GM21360 (cell line): Measurements from ENCODE around the gene GPR4.

ENCODE experiments used
- ATAC-seq: cut with Tn5 transposase; IDR thresholded peaks from one replicate; pipeline ENCODE4 v1.9.1; 2021; ENCODE audit warnings: mild to moderate bottlenecking, moderate library complexity; ENCODE audit not compliant: unreplicated experiment

The GPR4 gene

DNA sequence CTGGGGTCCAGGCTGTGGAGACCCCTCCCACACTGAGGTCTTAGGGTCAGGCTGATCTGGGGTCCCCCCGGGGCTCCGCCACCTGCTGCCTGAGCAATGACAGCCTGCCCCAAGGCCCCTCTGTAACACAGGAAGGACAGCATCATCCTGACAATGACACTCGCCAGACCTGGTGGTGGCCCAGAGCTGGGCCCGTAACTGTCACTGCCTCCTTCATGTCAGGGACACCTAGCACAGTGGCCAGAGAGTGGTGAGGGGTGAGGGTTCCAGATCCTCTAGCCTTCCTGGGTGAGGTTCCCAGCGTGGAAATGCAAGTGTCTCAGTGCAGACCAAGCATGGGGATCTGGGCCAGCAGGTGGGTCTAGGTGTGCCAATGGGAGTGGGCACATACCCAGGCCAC is 45.2 kb downstream of the GPR4 start:
- ATAC-seq = no peak

DNA sequence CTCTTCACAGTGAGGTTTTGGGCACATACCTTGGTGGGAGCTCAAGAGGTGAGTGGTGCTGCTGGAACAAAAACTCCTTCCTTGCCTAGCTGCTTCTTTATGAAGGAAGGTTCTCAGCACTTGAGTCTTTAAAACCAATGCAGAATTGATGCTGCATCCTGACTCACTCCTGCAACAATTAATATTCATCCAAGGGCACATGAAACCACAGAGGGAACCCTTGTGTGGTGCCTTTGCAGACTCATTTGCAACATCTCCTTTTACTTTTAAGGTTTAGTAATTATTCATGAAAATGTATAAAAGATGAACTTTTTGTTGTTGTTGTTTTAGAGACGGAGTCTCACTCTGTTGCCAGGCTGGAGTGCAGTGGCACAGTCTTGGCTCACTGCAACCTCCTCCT is 47.5 kb downstream of the GPR4 start:
- no peak for ATAC-seq

DNA sequence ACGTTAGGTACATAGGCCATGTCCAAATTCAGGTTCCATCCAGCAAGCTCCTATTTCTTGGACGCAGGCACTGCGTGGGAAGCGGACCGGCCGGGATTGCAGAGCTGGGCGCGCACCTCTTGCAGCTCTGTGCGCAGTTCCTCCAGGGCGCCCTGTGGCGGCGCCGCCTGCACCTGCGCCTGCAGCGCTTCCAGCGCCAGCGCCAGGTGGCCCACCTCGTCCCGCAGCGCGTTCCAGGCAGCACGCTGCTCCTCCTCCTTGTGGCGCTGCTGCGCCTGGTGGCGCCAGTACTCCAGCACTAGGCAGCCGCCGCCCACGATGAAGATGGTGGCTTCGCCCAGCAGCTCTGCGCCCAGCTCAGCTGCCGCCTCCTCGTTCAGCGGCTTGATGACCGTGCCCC is 48.5 kb downstream of the GPR4 start:
- no peak for ATAC-seq

DNA sequence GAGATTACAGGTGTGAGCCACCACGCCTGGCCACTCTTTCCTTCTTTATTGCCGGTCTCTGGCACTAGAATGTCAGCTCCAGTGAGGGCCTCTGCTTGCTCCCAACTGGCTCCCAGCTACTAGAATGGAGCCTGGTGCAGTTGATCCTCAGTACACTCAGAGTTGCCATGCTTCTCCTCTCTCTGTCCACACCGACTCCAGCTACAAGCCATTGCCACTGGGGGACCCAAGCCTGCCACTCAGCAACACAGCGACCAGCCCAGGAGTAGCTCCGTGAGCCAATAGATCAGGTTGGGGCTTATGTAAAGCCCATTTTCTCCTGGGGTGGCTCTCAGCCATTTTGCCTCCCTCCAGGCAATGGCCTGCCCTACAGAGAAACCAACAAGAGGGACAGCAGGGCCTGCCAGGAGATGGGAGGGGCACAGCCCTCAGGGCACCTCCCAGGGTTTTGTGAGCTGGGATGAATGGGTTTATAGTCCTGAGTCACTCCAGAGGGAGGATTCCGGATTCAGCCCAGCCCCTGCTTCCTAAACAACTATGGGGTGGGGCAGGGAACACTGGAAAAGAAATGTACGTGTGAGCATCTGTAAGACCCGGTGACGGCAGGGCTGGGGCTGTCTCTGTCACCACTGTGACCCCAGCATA is 53.9 kb downstream of the GPR4 start:
- no peak for ATAC-seq

DNA sequence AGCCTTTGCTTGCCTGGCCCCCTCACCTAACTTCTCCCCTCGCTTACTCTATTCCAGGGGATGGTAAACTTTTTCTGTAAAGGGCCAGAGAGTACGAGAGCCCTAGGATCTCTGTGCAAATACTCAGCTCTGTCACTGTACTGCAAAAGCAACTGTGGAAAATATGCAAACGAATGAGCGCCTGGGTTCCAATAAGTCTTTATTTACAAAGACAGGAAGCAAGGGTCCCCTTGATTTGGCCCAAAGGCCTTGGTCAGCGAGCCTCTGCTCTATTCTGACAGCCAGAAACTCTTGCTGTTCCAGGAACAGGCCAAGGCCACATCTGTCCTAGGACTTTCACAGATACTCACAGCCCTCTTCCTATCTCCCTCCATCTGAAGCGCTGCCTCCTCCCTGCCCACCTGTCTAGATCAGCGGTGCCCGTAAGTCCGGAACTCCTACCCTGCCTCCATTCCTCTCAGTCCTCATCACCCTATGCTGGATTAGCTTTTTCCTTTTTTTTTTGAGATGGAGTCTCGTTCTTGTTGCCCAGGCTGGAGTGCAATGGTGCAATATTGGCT is 54.7 kb downstream of the GPR4 start:
- no peak for ATAC-seq

DNA sequence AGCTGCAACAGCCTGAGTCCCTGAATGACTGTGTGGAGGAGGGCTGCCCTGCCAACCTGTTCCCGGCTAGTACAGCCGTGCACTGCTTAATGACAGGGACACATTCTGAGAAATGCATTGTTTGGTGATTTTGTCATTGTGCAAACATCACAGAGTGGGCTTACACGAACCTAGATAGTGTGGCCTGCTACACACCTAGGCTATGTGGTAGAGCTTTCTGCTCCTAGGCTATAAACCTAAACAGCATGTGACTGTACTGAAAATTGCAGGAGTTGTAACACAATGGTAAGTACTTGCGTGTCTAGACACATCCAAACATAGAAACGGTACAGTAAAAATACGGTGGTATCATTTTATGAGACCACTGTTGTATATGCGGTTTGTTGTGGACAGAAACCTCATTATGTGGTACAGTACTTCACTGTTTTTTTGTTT is 59.8 kb downstream of the GPR4 start:
- no peak for ATAC-seq
